NCI-H524 (cell line): ENCODE measurements around the gene EMX1.
"Not testable (repeated sequence)": the region's sequence is repeated elsewhere in the genome, so short reads cannot be mapped to it uniquely, and the experiment has no call there.

Source experiments
- DNase-seq, 2 experiments: peaks; one replicate each; lab custom pipeline; 2025; lab: John Stamatoyannopoulos, UW

Gene EMX1

GRCh38 chr2:72900191-72900825 is 17.0 kb upstream of the EMX1 start:
- no peak for DNase-seq

DNA sequence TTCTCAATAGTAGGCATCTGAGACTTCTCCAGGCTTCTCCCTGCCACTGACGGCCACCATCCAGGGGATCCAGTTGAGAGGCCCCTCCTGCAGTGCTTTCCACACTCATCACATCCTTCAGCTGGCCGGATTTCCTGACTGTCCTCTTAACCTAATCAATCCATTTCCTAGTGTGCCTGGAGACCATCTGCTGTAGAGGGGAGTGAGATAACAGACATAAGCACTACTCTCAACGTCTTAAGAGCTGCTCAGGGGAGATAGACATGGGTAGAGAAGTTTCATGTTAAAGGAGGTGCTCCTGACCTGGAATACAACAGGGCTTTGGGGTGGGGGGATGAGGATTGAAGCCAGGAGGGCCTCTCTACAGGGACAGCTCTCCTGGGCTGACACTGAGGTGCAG is 15.9 kb upstream of the EMX1 start:
- peak; percentile 72 to 80 for DNase-seq

GRCh38 chr2:72907369-72907768 is 9.9 kb upstream of the EMX1 start:
- not testable (repeated sequence) for DNase-seq

- no peak for DNase-seq
Observed at GRCh38 chr2:72908741-72909140, 8.6 kb upstream of the EMX1 start.

- no peak for DNase-seq
Observed at GRCh38 chr2:72911256-72911655, 6.1 kb upstream of the EMX1 start.

DNA sequence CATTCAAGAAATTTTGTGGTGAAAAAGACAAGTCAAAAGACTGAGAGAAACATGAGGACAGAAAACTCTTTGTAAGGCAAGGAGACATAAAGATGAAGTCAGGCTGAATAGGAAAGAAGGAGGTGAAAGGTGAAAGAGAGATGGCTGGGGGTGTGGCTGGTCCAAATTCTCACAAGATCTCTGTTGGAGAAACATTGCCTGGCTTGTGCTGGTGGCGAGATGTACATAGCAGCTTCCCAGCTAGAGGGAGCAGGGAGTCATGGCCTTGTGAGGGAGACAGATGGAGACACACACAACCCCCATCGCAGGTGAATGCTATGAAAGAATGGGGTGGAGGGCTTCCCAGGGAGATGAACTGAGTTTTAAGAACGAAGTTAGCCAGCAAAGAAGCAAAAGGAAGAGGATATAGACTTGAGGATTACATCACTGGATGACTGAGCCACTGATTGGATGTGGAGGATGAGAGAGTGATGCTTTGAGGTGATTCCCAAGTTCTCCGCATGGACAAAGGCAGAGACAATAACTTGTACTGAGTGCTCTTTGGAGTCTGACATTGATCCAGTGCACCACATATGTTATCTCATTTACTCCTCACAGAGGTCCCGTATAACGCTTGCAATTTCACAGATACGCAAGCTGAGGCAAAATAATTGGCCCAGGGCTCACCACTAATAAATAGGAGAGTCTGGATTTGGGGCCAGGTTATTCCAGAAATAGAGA is 3.7 kb upstream of the EMX1 start:
- DNase-seq = peak in 1 of 2 experiments; percentile 45

DNA sequence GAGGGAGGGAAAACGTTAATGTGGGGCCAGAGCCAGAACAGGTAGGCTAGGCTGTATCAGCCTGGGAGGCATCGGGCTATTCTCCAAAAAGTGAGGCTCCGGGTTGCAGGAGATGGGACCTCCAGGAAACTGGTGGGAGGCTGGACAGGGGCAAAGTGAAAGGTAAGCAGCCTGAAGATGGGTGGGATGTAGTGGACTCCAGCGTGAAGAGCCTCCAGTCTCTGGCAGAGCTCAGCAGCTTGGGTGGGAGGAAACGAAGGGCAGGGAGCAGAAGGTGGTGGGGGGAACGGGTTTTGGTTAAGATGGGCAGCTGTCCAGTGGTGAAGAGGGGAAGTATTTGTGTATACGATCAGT is 3.1 kb upstream of the EMX1 start:
- no peak for DNase-seq

- no peak for DNase-seq
Observed at GRCh38 chr2:72914589-72915319, 2.6 kb upstream of the EMX1 start.

GRCh38 chr2:72915320-72915906 is 1.9 kb upstream of the EMX1 start:
- no peak for DNase-seq

DNA sequence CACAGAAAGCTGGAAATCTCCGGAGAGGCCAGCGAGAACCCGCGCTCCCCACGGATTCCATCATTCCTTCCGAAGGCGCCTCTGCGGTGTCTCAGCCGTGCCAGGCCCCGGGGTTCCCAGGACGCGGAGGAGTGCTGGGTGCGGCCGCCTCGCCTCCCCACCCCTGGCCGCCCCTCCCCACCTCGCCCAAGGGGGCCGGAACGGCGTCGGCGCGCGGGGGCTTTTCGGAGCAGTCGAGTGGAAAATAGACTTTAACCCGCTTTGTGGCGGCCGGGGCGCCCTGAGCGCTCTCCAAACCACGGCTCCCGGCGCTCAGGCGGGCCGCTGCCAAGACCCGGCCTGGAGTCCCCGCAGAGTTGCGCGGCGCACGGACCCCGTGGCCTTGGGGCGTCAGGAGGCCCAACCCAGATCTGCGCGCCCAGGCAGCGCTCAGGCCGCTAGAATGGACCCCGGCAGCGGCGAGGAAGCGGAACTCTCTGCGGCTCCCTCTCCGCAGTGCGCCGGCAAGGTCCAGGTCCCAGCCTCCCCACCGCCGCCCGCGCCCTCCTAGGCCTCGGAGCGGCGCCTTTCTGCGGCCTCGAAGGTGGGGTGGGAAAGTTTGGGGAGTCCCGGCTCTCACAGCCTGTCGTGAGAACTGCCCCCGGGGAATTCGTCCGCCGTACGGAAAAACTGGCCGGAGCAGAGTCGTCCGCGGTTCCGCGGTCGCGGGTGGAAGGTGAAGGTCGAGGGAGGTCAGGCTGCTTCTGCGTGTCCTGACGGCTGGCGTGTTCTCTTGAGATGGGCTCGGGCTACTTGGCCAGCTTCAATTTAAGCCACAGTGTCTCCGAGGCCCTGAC is 1.2 kb upstream of the EMX1 start:
- DNase-seq = peak in 1 of 2 experiments; percentile 59

GRCh38 chr2:72916743-72917137 is 579 bp upstream of the EMX1 start:
- no peak for DNase-seq

DNA sequence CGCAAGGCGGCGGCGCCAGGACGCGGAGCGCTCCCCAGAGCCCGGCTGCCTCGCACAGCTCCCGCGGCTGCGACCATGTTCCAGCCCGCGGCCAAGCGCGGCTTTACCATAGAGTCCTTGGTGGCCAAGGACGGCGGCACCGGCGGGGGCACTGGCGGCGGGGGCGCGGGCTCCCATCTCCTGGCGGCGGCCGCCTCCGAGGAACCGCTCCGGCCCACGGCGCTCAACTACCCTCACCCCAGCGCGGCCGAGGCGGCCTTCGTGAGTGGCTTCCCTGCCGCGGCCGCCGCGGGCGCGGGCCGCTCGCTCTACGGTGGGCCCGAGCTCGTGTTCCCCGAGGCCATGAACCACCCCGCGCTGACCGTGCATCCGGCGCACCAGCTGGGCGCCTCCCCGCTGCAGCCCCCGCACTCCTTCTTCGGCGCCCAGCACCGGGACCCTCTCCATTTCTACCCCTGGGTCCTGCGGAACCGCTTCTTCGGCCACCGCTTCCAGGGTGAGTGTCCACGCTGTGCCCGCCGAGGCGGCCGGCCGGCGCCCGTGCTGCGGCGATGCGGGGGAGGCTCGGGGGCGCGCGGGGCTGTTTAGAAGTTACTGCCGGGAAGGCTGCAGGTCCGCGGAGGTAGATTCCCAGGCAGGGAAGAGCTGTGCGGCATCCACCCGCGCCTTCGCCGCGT is 696 bp downstream of the EMX1 start:
- peak; percentile 5 to 48 for DNase-seq

DNA sequence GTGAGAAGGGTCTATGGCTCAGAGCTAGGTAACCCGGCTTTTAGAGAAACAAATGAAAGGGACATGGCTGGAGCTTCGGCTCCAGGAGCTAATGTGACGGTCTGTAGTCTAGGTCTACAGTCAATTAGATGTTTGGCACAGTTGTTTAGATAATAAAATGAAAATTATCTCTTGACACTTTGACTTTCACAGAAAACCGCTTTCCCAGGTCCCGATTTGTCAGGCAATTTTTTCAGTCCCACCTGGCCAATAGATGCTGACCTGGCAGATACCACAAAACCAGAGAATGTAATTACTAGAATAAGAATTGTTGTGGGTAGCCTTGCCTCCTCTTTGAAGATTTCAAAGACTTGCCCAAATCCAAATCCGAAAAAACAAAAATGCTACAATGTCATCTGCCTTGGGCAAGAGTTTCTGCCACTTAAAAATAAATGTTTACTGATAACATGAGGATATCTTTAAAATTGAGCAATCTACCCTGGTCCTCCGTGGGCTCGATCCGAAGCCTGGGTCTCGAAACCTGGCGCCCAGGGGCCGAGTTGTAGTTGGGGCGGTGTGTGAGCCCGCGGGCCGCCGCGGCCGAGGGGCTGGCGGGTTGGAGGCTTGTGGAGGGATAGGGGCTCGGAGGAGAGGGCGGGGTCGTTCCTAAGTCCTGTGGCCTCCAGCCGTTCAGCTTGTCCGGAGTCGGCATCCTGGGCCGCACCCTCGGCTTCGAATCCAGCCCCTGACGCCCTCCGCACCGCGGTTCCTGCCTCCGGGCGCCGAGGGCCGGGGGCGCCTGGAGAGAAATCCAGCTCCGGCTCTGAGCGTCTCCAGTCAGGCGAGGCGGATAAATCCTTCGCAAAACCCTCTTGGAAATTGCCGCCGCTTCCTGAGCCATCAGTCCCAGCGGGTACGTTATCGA is 2.3 kb downstream of the EMX1 start:
- DNase-seq = peak; percentile 52 to 69

DNA sequence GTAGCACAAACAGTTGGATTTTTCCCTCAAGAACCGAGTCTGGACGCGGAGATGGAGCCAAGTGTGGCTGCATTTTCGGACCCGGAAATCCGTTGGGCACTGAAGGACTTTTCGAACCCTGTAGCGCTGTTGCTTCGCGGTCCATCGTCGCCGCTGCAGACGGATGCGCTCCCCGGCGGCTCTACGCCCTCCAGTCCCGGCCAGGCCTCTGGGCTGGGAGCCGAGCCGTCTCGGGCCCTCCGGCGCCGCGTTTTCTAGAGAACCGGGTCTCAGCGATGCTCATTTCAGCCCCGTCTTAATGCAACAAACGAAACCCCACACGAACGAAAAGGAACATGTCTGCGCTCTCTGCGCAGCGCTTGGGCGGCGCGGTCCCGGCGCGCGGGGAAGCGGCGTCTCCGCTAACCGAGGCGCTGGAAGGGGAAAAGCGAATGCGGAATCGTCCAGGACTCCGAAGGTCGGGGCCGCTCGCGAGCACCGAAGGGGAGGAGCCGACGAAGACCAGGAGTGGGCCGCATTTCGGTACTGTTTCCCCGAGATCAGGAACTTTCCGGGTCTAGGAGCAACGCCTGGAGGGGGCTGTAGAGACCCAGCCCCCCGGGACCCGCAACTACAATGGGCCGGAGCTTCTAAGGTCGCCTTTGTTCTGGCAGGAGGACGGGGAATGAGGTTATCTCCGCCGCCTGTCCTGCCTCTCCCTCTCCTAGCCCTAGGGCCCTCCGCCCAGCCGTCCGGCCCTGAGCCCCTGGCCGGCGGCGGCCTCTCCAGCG is 3.2 kb downstream of the EMX1 start:
- DNase-seq = peak; percentile 52 to 69

GRCh38 chr2:72921088-72921851 is 4.0 kb downstream of the EMX1 start:
- no peak for DNase-seq

GRCh38 chr2:72921853-72922252 is 4.5 kb downstream of the EMX1 start:
- DNase-seq = no peak

DNA sequence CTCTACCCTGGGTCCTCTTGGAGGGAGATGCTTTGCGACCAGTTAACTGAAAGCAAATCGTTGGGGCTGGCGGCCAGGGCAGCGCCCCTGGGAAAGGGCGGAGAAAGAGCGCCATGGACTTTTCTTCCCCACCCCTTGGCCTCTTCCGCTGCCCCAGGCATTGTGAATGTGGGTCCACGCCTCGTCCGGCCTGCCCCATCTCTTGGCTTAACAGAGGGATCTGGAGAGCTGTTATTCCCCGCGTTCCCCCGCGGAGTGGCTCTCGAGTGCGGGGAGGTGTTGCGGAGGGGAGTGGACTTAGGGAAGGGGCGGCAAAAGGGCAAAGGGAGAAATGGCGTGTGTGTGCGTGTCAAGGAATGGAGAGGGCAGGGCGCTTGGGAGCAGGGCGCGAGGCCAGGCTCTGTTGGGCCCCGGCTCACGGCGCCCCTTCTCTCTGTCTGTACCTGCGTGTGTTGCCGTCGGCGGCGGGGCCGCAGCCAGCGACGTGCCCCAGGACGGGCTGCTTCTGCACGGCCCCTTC is 6.6 kb downstream of the EMX1 start:
- DNase-seq = no peak
